ENCODE data around the gene AOPEP.
"Not testable (repeated sequence)": the region's sequence is repeated elsewhere in the genome, so short reads cannot be mapped to it uniquely, and the experiment has no call there.

The AOPEP gene

DNA sequence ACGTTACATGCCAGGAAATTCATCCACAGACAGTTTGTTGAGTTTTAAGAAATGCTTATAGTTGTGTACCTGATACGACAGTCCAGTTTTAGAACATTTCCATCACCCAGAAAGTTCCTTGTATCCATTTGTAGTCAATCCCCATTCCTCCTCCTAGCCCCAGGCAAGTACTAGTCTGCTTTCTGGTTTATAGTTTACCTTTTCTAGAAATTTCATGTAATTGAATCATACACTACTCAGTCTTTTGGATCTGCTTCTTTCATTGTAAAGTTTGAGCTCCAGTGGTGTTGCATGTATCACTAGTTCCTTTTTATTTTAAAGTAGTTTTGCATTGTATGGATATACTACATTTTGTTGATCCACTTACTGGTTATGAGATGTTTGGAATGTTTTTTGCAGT lies 291.2 kb downstream of the AOPEP start:
- DNase-seq (ENCODE audit: low read depth in 3 of 3): no peak

DNA sequence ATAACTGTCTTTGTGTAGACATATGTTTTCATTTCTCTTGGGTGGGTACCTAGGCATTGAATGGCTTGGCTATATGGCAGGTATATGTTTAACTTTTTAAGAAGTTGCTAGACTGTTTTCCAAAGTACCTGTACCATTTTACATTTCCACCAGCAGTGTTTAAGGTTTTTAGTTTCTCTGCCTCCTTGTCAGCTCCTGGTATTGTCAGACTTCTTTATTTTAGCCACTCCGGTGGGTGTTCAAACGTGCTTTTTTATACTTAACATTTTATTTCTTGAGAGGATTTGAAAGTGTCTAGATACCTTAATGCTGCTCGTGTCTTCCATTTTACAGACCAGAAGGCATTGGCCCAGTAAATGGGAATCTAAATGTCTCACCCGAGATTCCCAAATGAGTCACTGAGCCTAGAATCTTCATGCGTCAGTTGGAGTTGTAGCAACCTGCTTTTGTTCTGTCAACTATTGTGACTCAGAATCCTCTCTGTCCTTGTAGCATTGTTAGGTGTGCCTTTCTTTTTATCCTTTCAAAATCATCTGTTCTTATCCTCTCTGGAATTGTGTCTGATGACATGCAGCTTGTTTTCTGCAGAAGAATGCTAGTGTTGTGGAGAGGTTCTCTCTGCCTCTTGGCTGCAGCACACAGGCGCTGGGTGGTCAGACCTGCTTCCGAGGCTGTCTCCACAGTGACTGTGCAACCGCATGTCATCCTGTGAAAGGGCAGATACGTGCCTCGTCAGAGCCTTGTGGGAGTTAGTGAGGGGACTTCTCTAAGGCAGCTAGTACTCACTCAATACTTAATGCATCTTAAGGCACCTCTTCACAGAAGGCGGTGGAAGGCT lies 291.8 kb downstream of the AOPEP start:
- no peak for DNase-seq (ENCODE audit: low read depth in 3 of 3)

DNA sequence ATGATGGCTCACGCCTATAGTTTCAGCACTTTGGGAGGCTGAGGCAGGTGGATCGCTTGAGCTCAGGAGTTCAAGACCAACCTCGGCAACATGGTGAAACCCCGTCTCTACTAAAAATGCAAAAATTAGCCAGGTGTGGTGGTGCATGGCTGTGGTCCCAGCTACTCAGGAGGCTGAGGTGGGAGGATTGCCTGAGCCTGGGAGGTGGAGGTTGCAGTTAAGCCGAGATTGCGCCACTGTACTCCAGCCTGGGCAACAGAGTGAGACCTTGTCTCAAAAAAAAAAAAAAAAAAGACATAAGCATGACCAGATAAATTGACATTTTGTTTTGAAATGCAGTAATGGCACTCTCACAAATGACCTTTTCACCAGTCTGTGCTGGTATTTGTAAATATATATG lies 294.1 kb downstream of the AOPEP start:
- DNase-seq (ENCODE audit: low read depth in 3 of 3): not testable (repeated sequence)

DNA sequence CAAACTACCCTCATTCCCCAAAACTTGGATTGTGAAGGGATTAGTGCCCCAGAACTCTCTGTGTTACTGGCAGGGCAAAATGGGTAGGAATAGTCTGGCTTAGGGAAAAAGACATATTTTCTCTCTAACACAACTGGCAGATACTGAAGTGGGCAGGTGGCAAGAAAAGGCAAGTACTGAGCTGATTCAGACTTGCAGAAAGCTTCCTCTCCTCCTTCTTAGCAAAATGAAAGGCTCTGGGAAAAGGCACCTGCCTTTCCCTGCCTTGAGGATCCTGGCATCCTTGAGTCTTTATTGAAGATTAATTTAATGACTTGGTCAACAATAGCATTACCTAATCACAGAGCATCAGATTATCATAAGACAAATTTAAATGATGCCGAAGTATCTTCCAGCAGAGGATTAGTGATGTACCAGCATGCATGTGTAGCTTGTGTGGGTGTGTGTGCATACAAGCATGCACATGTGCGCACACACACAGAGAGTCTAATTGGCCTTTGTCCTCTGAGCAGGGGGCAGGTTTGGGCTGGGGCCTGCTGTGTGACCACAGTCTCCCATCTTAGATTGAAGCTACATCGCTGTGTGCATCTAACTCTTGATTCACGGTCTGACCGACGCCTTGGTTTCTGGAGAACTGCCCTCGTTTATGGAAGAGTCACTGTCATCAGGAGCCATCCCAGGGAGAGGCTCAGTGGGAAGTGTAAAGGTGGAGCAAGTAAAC lies 294.8 kb downstream of the AOPEP start:
- DNase-seq (ENCODE audit: low read depth in 3 of 3): no peak

DNA sequence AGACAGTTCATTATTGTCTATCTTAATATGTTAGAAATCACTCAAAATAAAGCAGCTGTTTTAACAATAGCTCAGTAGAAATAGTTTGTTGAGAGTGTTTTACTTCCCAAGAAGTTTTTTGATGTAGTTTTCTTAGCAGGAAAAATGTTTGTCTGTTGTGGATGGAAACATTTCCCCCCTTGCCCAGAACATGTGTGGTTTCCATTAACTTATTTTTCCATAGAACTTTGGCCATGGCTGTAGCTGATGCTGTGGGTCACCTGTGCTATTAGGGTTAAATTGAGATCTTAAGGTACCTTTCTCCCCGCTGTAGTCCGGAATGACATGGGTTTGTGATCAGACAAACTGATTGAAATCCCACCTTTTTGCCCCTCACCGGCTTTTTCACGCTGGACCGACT lies 296.2 kb downstream of the AOPEP start:
- DNase-seq (ENCODE audit: low read depth in 3 of 3): no peak

DNA sequence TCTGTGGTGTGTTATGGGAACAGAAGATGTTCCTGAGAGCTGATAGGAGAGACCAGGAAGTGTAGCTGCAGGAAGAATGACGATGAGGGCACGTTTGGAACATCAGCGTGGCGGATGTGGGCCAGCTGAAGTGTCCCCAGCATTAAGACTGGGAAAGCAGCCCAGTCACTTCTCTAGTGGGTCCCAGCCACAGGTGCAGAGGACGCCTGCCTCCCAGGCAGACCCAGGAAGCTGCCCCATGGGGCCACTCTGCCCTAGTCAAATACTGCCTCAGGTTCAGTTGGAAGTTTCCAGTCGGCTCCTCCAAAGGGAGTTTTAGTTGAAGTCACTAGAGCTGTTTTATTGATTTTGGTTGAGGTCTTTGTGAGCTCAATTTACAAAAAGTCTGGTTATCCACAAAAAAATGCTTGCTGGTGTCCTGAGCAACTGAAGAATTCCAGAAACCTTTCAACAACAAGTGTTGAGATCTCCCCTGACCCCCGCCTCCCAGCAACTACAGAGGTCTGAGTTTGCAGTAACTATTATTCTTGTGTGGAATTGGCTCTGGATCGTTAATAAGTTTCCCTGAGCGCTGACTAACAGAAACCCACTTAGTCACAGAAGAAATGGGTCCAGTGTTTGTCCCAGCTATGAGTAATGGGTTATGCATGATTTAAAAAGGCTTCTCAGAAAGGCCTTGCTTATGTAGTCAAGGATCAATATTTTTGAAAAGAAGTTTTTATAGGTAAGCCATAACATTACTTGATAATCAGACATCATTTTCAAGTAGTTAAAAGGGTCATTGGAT lies 296.9 kb downstream of the AOPEP start:
- DNase-seq (ENCODE audit: low read depth in 3 of 3): no peak

DNA sequence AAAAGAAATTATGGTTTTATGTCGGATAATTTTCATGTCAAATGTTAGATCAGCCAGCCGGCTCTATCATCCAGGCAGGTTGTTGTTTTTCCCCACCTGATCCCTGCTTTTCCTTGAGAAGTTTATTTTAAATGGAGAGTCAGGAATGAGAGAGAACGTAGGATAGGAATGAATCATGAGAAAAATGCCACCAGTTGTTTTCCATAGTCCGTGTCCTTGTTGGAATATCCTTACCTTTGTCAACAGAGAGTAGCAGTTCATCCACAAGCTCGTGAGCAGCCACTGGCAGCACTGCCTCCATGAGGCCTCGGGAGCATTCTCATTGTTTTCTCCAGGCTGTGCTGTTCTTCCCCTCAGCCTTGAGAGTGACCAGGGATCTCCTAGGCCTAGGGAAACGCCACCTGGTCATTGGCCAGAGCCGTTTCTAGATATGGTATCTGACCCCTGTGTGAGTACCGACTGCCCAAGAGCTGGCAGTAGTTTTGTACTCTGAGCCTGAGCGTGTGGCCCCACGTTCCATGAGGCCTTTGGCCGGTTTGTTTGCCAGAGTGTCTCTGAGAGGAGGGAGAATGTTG lies 297.7 kb downstream of the AOPEP start:
- DNase-seq (ENCODE audit: low read depth in 3 of 3): no peak

DNA sequence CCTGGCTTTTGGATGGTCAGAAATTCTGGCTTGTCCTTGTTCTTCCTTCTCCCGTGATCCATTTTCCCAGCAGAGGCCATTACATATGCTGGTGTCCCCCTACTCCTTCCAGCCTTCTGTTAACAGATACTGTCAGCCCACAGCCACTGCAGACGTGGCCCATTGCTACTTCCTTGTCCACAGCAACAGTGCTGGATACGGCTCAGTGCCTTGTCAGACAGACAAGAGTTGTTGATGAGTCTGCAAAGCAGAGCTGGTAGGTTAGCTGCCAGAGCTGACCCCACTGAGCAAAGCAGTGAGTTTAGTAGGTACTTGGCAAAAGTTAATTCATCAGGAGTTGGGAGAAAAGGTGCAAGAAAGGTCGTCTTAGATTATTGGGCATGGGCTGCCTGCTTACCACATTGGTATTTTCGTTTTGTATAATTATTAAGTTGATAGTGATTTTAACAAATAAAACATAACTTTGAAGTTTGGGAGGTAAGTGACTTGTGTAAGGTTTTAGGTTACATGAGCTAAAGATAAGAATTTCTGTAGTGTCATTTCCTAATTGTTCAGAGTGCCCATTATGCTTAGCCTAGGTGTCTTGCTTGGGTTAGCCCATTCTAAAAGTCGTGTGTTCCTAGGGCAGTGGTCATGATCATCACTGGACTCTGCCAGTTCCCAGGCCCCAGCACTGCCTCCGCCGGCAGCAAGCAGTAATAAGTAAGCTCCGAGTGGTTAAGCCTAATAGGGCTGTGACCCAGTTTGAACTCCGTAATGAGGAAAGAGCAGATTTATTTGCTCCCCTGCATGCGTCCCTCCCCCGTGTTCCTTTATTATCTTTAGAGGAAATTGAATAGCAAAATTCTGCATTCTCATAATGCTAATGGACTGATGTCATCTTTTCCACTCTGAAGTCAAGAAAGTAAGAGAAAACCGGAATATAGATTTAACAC lies 299.0 kb downstream of the AOPEP start:
- DNase-seq (ENCODE audit: low read depth in 3 of 3): no peak

DNA sequence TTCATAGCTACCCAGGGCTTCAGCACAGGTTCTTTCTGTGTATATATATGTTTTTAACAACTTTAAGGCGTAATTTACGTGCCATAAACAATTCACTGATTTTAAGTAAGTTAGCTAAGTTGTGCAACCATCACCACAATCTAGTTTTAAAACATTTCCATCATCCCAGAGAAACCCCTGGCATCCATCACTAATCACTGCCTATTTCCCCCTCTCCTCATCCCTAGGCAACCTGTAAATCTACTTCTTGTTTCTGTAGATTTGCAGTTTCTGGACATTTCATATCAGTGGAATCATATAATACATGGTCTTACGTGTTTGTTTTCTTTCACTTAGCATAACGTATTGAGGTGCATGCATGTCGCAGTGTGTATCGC lies 299.6 kb downstream of the AOPEP start:
- no peak for DNase-seq (ENCODE audit: low read depth in 3 of 3)

DNA sequence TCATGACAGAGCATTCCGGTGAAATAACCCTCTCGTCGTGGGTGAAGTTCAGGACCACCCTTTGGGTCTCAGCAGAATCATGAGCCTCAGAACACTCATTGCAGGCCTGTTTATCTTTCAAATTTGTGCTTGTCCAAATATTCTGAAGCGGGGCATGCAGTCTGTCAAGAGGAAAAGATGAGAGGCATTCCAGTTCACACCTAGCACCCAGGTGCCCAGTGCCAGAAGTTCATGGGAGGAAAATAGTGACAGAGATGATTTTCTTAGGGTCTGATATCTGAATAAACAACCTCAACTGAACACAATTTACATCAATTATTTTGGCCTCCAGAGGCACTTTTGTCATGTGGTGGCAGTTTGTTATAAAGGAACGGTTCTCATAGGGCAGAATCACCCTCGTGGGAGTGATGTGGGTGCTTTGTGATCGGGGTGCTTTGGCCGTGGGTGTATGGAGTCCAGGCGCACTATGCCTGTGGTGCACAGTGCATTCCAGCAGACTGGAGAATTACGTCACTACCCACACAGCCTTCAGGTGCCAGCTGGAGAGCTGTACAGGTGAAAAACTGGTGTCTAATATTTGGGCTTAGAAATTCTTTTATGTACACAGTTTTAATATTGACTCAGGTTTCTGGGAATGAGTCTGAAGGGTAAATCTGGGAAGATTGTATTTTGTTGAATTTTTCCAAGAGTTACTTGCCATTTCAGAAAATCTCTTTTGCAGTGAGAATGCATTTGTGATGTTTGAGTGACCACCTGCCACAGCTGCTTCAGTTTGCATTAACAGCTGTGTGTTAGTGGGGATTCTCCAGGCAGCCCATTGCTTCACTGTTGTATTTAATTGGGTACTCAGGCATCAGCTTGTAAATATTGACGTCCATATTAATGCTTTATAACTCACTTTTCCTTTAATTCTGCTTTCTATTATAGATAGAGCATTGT lies 301.7 kb downstream of the AOPEP start:
- no peak for DNase-seq (ENCODE audit: low read depth in 3 of 3)

DNA sequence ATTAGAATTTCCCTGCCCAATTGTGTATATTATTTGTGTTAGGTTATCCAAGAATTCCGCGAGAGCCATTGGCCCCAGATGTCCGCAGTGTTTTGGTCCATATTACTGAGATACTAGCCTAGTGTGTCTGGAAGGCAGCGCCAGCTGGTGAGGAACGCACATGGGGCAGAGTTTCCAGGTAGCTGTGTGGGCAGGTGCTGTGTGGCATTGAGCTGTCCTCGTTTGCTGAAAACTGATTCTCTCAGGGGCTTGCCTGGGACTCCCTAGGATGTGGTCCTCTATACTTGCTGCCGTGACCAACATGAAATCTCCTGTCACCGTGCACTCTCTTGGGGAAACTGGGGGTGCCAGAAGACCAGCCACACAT lies 302.3 kb downstream of the AOPEP start:
- no peak for DNase-seq (ENCODE audit: low read depth in 3 of 3)

DNA sequence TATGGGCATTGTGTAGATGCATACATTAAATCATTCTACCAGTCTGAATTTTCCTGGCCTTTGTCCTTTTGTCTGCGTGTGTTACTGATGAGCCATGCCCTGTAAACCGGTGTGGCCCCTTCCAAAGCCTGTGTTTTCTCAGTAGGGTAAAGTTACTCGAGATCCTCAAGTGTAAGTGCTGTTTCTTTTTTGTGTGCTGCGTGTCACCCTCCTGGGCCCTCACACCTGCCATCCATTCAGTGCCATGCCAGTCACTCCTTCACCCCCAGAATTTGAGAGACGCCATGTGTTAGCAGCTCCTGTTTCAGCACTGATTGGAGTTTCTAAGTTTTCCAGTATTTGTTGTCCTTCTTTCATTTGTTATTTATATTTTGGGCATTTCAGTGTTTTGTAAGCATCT lies 302.8 kb downstream of the AOPEP start:
- DNase-seq (ENCODE audit: low read depth in 3 of 3): no peak

DNA sequence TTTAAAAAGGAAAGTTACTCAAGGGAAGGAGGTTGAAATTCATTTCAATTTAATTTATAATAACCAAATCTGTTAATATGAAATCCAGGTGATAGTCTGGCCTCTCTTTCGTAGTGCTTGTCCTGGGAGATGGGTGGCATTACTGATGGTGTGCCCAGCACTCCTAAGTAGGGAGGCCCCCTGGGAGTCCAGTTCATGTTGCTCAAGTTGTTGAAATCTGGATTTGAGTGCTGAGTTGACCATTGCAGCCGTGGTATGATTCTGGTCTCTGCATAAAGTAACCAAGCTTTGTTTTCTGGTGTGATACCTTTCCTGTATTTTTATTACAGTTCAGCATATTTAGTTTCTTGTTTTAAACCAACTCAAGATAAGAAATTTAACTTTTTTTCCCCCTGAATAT lies 303.2 kb downstream of the AOPEP start:
- no peak for DNase-seq (ENCODE audit: low read depth in 3 of 3)

DNA sequence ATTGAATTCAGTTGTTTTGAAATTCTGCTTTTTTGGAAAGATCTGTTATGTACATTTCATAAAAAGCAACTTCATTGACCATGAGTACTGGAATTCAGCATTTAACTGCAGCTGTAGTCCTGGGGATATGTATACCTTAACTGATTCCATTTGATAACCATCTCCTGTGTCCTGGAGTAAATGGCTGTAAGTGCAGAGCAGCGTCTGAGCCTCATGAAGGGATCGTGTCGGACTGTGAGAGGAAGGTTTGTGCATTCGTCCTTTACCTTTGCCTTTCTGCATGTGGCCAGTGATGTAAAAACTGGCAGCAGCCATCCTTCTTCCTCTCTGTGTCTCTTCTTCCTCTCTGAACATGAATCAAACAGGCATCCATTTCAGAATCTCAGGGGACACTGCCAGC lies 303.8 kb downstream of the AOPEP start:
- no peak for DNase-seq (ENCODE audit: low read depth in 3 of 3)

DNA sequence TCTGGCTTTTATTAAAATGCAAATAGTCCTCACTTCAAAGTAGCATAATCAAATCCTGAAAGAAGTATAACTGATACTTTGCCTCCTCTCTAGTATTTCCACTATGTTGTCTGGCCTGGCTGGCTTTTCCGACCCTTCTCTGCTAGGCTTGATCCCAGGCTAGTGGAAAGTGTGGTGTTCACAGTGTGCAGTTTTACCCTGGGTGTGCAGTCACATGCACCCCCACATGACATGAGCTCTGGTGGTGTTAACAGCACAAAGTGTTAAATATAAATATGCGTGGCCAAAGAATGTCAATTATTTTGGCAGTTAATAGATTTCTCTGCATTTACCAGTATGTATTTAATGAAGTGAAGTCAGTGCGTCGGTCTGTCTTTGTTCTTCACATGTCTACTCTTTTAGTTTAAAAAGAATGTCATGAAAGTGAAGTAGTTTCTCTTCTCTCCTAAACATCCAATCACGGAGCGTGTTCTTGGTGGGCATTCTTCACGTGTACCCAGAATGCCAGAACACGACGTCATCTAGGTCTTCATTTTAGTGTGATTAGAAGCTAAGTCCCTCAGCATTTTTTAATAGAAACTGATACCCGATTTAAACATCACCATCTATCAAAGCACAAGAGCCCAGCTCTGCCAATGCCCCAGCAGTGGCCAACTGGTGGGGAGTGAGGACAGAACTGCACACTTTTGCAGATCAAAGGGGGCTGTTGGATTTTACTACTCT lies 304.6 kb downstream of the AOPEP start:
- no peak for DNase-seq (ENCODE audit: low read depth in 3 of 3)

DNA sequence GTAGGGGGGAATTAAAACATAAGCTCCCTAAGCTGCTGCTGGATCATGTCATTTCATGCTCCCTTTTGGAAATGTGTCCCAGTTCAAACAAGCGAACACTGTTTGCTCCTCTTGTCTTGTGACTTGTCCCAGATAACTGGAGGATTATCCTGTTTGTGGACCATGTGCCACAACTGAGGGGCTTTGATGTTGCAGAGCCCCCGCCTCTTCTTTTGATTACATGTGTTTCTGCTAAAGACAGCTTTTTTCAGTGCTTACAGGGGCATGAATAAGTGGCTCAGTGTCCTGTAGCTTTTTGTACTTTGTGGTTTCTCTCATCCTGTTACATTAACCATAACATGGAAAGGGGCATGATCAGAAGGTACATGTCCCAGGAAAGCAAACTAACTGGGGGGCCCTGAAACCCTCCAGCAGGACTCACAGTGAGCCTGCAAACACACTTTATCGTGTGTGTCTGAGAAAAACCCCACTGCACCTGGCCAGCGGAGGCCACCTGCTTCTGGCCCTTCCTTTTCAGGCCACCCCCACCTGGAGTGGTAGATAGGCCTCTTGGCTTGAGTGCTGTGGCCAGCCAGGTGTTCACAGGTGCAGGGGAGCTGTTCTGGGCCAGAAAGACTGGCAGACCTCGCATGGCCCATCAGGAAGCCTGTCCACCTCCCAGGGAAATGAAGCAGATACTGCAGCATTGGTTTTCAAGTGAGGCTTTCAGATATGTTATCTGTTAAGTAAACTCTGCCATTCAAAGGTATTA lies 305.4 kb downstream of the AOPEP start:
- DNase-seq (ENCODE audit: low read depth in 3 of 3): no peak

DNA sequence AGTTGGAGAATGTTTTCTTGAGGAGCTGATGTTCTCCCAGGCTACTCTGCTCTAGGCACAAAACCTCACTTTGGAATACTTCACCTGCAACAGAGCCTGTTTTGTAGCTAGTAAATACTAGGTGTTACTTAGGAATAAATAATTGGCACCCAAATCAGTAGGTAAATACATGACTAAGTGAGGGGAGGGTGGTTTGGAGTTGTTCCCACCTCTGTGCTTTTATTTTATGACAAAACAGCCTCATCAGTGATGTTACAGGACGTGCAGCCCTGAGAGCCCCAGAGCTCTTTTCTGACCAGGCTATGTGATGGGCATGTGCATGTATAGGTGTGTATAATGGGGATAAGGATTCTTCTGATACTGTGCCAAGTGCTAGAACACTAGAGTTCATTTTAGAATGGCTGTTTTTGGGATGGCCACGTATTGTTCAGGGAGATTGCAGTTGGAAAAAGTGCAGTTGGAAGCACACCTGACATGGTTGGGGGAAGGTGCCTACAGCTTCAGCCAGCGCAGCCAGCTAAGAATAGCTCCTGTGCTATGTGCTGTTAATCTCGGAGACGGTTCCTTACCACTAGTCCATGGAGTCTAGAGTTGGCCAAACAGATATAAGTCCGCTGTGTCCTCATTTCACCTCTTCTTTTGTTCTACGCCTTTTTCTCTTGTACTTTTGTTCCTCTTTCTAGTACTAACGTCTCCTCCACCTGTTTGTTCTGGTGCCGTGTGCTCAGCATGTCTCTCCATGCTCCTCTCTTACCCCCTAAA lies 306.3 kb downstream of the AOPEP start:
- DNase-seq (ENCODE audit: low read depth in 3 of 3): no peak

DNA sequence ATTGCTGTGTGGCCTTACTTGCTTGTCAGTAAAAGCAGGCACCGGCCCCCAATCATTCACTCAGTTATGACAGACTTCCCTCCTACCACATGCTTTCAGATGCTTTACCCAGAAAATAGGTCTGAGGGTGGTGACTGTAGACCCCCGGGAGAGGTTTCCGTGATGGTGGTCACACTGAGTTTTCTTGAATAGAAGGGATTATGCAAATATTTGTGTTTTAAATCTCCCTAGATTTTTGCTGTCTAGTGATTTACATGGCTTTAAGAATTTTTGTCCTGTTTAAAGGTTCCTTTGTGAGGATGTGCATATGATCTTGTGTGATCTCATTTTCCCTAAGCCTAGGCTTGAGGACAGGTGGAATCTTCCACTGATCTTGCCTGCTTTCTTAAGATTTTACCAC lies 309.3 kb downstream of the AOPEP start:
- DNase-seq (ENCODE audit: low read depth in 3 of 3): no peak

Data from stimulated activated CD4-positive, alpha-beta T cell treated with anti-CD3 and anti-CD28 coated beads, TNF-alpha, amount 100 ng/mL, for 48 hours (primary cell).